ENCODE data around the gene MMP24OS.
"Not testable (repeated sequence)": the region's sequence is repeated elsewhere in the genome, so short reads cannot be mapped to it uniquely, and the experiment has no call there.

MMP24OS gene

DNA sequence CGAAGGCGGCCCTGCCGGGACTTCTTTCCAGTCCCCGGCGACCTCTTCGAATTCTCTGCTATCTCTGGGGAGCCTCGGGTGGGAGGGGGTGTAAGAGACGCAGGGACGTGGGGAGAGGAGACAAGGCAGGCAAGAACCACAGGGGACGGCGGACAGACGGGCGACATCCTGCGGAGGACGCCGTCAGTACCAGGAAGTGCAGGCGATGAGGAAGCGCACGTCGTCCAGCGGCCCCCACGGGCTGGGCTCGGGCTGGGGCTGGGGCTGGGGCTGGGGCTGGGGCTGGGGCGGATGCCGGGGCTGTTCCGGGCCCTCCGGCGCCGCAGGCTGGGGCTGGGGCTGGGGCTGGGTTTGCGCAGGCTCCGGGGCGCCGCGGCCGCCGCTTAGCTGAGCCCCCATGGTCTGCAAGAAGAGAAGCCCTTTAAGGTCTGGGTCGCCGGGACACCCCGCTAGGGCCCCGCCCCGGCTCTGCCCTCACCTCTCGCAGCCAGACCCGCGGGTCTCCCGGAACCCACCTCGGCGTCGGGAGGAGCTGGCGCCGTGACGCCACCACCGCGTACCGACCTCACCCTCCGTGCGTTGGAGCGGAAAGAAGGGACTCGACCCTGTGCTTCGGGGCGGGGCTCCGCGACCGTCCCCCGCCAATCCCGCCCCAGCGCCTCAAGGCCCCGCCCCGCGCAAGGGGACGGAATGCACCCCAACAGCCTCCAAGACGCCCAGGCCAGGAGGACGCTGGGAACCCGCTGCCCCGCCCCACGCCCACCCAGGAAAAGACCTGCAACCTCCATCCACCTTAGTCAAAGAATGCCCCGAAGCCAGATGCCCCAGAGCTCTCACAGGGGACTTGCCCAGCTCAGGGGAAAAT lies at the start of gene MMP24OS:
Gene MMP24OS (minus strand): TSS at position 592 of the 865 bp plus-strand sequence. CDS start 193 bp downstream, at position 399.
- FAIRE-seq: no peak

- FAIRE-seq: no peak
Observed at GRCh38 chr20:35327074-35327976, 49.4 kb upstream of the MMP24OS start.

- no peak for FAIRE-seq
Observed at GRCh38 chr20:35326740-35327073, 48.8 kb upstream of the MMP24OS start.

DNA sequence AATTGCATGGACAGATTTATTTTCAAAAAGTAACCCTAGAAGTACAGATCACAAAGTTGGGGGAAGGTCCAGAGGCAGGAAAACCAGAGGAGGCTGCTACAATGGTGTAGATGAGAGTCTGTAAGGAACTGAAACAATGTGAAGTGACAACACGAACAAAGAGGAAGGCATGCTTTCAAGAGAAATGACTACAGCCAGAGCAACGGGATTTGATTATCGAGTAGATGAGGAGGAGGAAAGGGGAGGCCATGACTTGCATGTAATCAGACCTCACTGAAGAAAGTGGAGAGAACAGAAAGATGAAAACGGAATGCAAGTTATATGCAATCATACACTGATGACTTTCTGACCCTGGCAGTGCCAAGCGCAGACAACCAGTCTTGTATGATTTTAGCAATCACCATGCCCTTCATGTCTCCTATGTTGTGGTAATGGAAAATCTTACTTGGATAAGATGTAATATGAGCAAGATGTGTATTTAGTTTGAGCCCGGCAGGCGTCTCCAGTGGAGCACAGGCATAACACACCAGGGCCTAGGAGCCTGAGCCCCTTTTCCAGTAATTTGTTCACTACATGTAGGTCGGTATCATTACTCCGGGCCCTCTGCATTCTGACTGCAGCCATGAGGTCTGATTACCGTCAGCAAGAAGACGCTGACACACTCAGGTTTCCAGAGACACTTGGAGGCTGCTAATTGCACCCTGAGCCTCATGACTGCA lies 48.3 kb upstream of the MMP24OS start:
- no peak for FAIRE-seq

GRCh38 chr20:35325401-35325800 lies 47.5 kb upstream of the MMP24OS start:
- no peak for FAIRE-seq

- no peak for FAIRE-seq
Observed at GRCh38 chr20:35320396-35321126, 42.6 kb upstream of the MMP24OS start.

GRCh38 chr20:35319871-35320197 lies 41.9 kb upstream of the MMP24OS start:
- no peak for FAIRE-seq

GRCh38 chr20:35319192-35319870 lies 41.4 kb upstream of the MMP24OS start:
- no peak for FAIRE-seq

DNA sequence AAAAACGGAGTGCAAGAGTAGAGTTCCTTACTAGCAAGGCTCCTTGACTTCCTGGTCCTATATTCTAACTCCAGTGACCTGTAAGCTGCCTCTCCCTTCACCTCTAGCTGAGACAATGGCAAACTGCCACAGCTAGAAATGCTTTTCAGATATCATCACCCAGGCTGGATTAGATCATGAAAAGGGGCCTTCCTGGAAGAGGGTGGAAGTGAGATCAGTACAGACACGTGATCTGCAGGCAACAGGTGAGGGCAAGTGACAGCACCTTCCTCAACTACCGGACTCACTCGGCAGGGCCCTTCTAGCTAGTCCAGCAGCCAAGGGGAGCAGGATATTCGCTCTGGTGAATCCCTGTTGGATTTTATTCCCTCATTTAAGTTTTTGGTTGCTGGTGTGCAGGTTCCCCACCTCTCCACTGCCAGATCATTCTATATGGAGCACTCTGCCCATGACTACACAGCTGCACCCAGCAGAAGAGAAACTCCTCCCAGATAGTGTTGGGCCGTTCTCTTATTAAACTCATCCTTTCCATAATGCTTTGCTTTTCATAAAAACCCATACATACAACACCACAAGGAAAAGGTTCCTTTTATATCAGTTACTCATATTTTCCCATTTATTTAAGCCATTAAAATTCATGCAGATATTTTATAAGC lies 40.7 kb upstream of the MMP24OS start:
- no peak for FAIRE-seq

GRCh38 chr20:35317416-35318210 lies 39.7 kb upstream of the MMP24OS start:
- FAIRE-seq: no peak

GRCh38 chr20:35316086-35316485 lies 38.2 kb upstream of the MMP24OS start:
- no peak for FAIRE-seq

- not testable (repeated sequence) for FAIRE-seq
Observed at GRCh38 chr20:35315632-35316020, 37.7 kb upstream of the MMP24OS start.

DNA sequence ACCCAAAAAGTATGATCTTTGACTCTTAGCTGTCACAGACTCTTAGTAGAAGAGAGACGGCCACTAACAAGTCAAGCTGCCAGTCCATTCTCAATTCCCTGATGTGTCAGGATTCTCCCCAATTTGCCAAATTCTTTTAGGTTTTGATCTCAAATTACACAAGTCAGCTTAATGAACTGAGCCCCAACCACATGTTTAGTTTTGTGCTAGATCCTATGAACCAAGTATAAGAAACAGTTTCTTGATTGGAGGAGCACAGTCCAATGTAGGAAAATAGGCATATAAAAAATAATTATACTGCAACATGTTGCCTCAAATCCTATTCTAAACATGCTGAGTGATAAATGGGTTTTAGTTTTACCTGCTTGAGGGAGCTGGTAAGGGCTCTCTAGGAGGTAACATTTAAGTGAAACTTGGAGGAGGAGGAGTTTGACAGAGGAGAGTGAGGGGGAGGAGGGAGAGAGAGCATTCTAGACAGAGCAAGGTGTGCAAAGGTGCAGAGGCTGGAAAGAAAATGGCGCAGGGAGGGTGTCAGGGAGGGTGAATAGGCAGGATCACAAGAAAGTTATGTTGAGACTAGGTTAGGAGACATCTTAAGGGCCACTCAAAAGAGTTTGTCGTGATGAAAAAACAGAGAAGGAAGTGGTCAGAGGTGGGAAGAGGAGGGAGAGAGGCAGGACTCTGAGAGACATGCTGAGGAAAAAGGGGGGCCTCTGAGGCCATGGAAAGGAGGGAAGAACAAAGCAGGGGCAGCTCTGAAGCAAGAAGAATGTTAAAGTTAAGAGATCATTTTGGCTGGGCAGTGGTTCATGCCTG lies 37.1 kb upstream of the MMP24OS start:
- FAIRE-seq: no peak

GRCh38 chr20:35312318-35312717 lies 34.4 kb upstream of the MMP24OS start:
- no peak for FAIRE-seq

DNA sequence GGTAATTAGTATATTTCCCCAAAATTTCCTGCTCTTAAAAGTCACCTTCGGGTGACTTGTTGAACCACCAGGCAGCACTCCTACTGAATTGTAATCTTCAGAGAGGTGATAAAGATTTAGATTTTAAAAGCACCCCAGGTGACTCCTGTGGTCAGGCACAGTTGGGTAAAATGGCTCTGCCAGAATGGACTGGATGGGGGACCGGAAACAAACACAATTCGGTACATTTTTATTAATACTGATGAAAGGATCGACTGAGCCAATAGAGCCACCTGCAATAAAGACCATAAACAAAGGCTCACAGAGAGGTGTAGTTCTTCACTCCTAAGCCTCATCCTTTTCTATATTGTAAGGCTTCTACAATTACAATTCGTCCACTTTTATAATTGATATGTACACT lies 33.9 kb upstream of the MMP24OS start:
- no peak for FAIRE-seq

- no peak for FAIRE-seq
Observed at GRCh38 chr20:35311409-35311808, 33.5 kb upstream of the MMP24OS start.

GRCh38 chr20:35307666-35308653 lies 30.0 kb upstream of the MMP24OS start:
- no peak for FAIRE-seq

GRCh38 chr20:35306931-35307517 lies 29.1 kb upstream of the MMP24OS start:
- no peak for FAIRE-seq

All from TTC549 (cell line).